Measurements from ENCODE around the gene SRC. TPM values are rescaled to one million over a fixed set of nuclear protein-coding genes. Genes with fewer than 3 reads are reported as not detected.

The SRC gene
- total RNA-seq, 1 donor from 2014 or later: 20.2 TPM

- no peak for DNase-seq (ENCODE audit: low read depth, low spot score)
Measured at GRCh38 chr20:37408302-37409193, 62.6 kb downstream of the SRC start.

- no peak for DNase-seq (ENCODE audit: low read depth, low spot score)
Measured at GRCh38 chr20:37411408-37412219, 65.7 kb downstream of the SRC start.

GRCh38 chr20:37413023-37413334, 67.0 kb downstream of the SRC start:
- no peak for DNase-seq (ENCODE audit: low read depth, low spot score)

- DNase-seq (ENCODE audit: low read depth, low spot score): no peak
Measured at GRCh38 chr20:37413379-37413778, 67.4 kb downstream of the SRC start.

GRCh38 chr20:37414224-37415035, 68.5 kb downstream of the SRC start:
- no peak for DNase-seq (ENCODE audit: low read depth, low spot score)

- no peak for DNase-seq (ENCODE audit: low read depth, low spot score)
Measured at GRCh38 chr20:37415118-37416085, 69.5 kb downstream of the SRC start.

- DNase-seq (ENCODE audit: low read depth, low spot score): no peak
Measured at GRCh38 chr20:37416100-37416847, 70.3 kb downstream of the SRC start.

GRCh38 chr20:37416848-37417616, 71.1 kb downstream of the SRC start:
- no peak for DNase-seq (ENCODE audit: low read depth, low spot score)

- DNase-seq (ENCODE audit: low read depth, low spot score): no peak
Measured at GRCh38 chr20:37417617-37418467, 71.9 kb downstream of the SRC start.

GRCh38 chr20:37418591-37419109, 72.7 kb downstream of the SRC start:
- no peak for DNase-seq (ENCODE audit: low read depth, low spot score)

GRCh38 chr20:37419307-37419706, 73.4 kb downstream of the SRC start:
- no peak for DNase-seq (ENCODE audit: low read depth, low spot score)

GRCh38 chr20:37419774-37420542, 74.0 kb downstream of the SRC start:
- no peak for DNase-seq (ENCODE audit: low read depth, low spot score)

- DNase-seq (ENCODE audit: low read depth, low spot score): no peak
Measured at GRCh38 chr20:37420610-37421009, 74.7 kb downstream of the SRC start.

GRCh38 chr20:37421060-37421905, 75.3 kb downstream of the SRC start:
- DNase-seq (ENCODE audit: low read depth, low spot score): no peak

GRCh38 chr20:37421988-37422387, 76.0 kb downstream of the SRC start:
- no peak for DNase-seq (ENCODE audit: low read depth, low spot score)

- no peak for DNase-seq (ENCODE audit: low read depth, low spot score)
Measured at GRCh38 chr20:37422791-37423286, 76.9 kb downstream of the SRC start.

Data from pulmonary artery endothelial cell (primary cell).